ENCODE data around the gene CIT.

The CIT gene

GRCh38 chr12:119673634-119674033 is 203.5 kb downstream of the CIT start:
- DNase-seq (ENCODE audit: low spot score), result no peak
- H3K27ac ChIP-seq, result no peak overlapping the region
- TF ChIP-seq CTCF (conservative IDR thresholded peaks at IDR 0.05; ENCODE audit: low read depth), result no peak
- ChIA-PET CTCF (no interaction called here), POLR2A (ENCODE audit: low non-redundant PET) (no interaction called here)

- DNase-seq (ENCODE audit: low spot score), result no peak
- ChIA-PET POLR2A (ENCODE audit: low non-redundant PET) (no interaction called here), CTCF (no interaction called here)
- no peak overlapping the region for H3K27ac ChIP-seq
- TF ChIP-seq CTCF (conservative IDR thresholded peaks at IDR 0.05; ENCODE audit: low read depth), result no peak
Observed at GRCh38 chr12:119672194-119672593, 204.9 kb downstream of the CIT start.

GRCh38 chr12:119671070-119671469 is 206.1 kb downstream of the CIT start:
- DNase-seq (ENCODE audit: low spot score), result no peak
- POLR2A ChIA-PET (ENCODE audit: low non-redundant PET), result no interaction called here
- TF ChIP-seq CTCF (conservative IDR thresholded peaks at IDR 0.05; ENCODE audit: low read depth), result no peak
- no peak overlapping the region for H3K27ac ChIP-seq
- CTCF ChIA-PET, result no interaction called here

- CTCF ChIA-PET, result interaction anchor here (0.6 to 0.9 kb wide), 3 partner anchors 232 to 1534 kb away, joined by 3 to 6 read pairs (median 5); no protein-coding TSS in a partner anchor
- peak overlapping the region; percentile 97 for H3K27ac ChIP-seq
- TF ChIP-seq CTCF (conservative IDR thresholded peaks at IDR 0.05; ENCODE audit: low read depth), result no peak
- POLR2A ChIA-PET (ENCODE audit: low non-redundant PET), result no interaction called here
- DNase-seq (ENCODE audit: low spot score), result no peak
Observed at GRCh38 chr12:119669744-119670472, 207.2 kb downstream of the CIT start.

- DNase-seq (ENCODE audit: low spot score), result peak; percentile 37
- POLR2A ChIA-PET (ENCODE audit: low non-redundant PET), result no interaction called here
- TF ChIP-seq CTCF (conservative IDR thresholded peaks at IDR 0.05; ENCODE audit: low read depth), result no peak
- CTCF ChIA-PET, result interaction anchor here (0.6 to 1.4 kb wide), 3 partner anchors 18 to 305 kb away, joined by 3 to 5 read pairs (median 3); no protein-coding TSS in a partner anchor
- H3K27ac ChIP-seq, result peak overlapping the region; percentile 97
Observed at GRCh38 chr12:119668324-119668841, 208.7 kb downstream of the CIT start.

- CTCF ChIA-PET, result interaction anchor here (0.5 to 1.4 kb wide), 9 partner anchors 9 to 1299 kb away, joined by 3 to 5 read pairs (median 3); no protein-coding TSS in a partner anchor
Observed at GRCh38 chr12:119667577-119668323, 209.4 kb downstream of the CIT start, which contains the start of gene PRKAB1. PRKAB1 (plus strand) TSS chr12:119668133; CDS start chr12:119668245, 112 bp downstream.

More at GRCh38 chr12:119667577-119668323, 209.4 kb downstream of the CIT start, which contains the start of gene PRKAB1:
- DNase-seq (ENCODE audit: low spot score), result peak; percentile 95
- POLR2A ChIA-PET (ENCODE audit: low non-redundant PET), result no interaction called here
- H3K27ac ChIP-seq, result peak within 1 kb of the TSS; percentile 97
- TF ChIP-seq CTCF (conservative IDR thresholded peaks at IDR 0.05; ENCODE audit: low read depth), result peak; percentile 98
